Measurements from ENCODE around the gene USP46.

Gene USP46

GRCh38 chr4:52675111-52675510 is 16.0 kb upstream of the USP46 start:
- no peak overlapping the region for H3K27ac ChIP-seq (replicated peaks)
- H3K27me3 ChIP-seq (ENCODE audit: insufficient read depth, poor library complexity, severe bottlenecking) = no peaks in the 10 kb centered on the region
- no peak overlapping the region for H3K4me3 ChIP-seq (replicated peaks; ENCODE audit: insufficient read depth, low read length)
- DNase-seq (ENCODE audit: low read depth in 1 of 2, low spot score in 1 of 2) = no peak
- TF ChIP-seq REST (IDR thresholded peaks at IDR 0.05; ENCODE audit: insufficient replicate concordance, low read depth) (no peak), CTCF (IDR thresholded peaks at IDR 0.05; ENCODE audit: insufficient read depth, low read length) (no peak), SPI1 (IDR thresholded peaks at IDR 0.05; ENCODE audit: borderline replicate concordance, low read depth) (no peak), GABPA (IDR thresholded peaks at IDR 0.05; ENCODE audit: low read depth) (no peak)

GRCh38 chr4:52670739-52671138 is 11.6 kb upstream of the USP46 start:
- Histone ChIP-seq H3K4me3 (replicated peaks; ENCODE audit: insufficient read depth, low read length) (no peak overlapping the region), H3K27ac (replicated peaks) (no peak overlapping the region), H3K27me3 (ENCODE audit: insufficient read depth, poor library complexity, severe bottlenecking) (no peaks in the 10 kb centered on the region)
- TF ChIP-seq REST (IDR thresholded peaks at IDR 0.05; ENCODE audit: insufficient replicate concordance, low read depth) (no peak), CTCF (IDR thresholded peaks at IDR 0.05; ENCODE audit: insufficient read depth, low read length) (no peak), GABPA (IDR thresholded peaks at IDR 0.05; ENCODE audit: low read depth) (no peak), POLR2AphosphoS5 (IDR thresholded peaks at IDR 0.05; ENCODE audit: low read depth) (no peak), SPI1 (IDR thresholded peaks at IDR 0.05; ENCODE audit: borderline replicate concordance, low read depth) (no peak)
- DNase-seq (ENCODE audit: low read depth in 1 of 2, low spot score in 1 of 2) = no peak

GRCh38 chr4:52670121-52670520 is 11.0 kb upstream of the USP46 start:
- no peak for TF ChIP-seq GABPA (IDR thresholded peaks at IDR 0.05; ENCODE audit: low read depth)
- TF ChIP-seq REST (IDR thresholded peaks at IDR 0.05; ENCODE audit: insufficient replicate concordance, low read depth) = no peak
- no peak for TF ChIP-seq CTCF (IDR thresholded peaks at IDR 0.05; ENCODE audit: insufficient read depth, low read length)
- TF ChIP-seq POLR2AphosphoS5 (IDR thresholded peaks at IDR 0.05; ENCODE audit: low read depth) = no peak
- TF ChIP-seq SPI1 (IDR thresholded peaks at IDR 0.05; ENCODE audit: borderline replicate concordance, low read depth) = no peak

More at GRCh38 chr4:52670121-52670520, 11.0 kb upstream of the USP46 start:
- Histone ChIP-seq H3K27me3 (ENCODE audit: insufficient read depth, poor library complexity, severe bottlenecking) (no peaks in the 10 kb centered on the region), H3K4me3 (replicated peaks; ENCODE audit: insufficient read depth, low read length) (no peak overlapping the region), H3K27ac (replicated peaks) (no peak overlapping the region)
- DNase-seq (ENCODE audit: low read depth in 1 of 2, low spot score in 1 of 2) = no peak

Measured in HL-60 (cell line).